Neural progenitor cell (in vitro differentiated cells): ENCODE data around the gene OR2A12. TPM values are rescaled to one million over a fixed set of nuclear protein-coding genes. Genes with fewer than 3 reads are reported as not detected.

Experiments
- DNase-seq: peaks from one replicate; pipeline ENCODE4 v3.0.0-alpha.2; 2016; ENCODE audit warnings: low spot score
- H2AFZ ChIP-seq: fragments of 200-600 bp; sonication (generic); replicated peaks from 2 replicates; pipeline ENCODE4 v1.6.1; 2016; ENCODE audit warnings: antibody characterized with exemption
- H3F3A ChIP-seq: fragments of 200-600 bp; sonication (generic); 2 replicates; pipeline ENCODE4 v1.6.1; 2016; ENCODE audit warnings: antibody characterized with exemption, low read depth
- H3K27ac ChIP-seq: fragments of 200-600 bp; sonication (generic); 2 replicates; pipeline ENCODE4 v1.5.1; 2016; ENCODE audit warnings: mild to moderate bottlenecking
- H3K27me3 ChIP-seq: fragments of 200-600 bp; sonication (generic); 2 replicates; pipeline ENCODE4 v1.6.1; 2016; ENCODE audit warnings: mild to moderate bottlenecking, moderate library complexity
- H3K36me3 ChIP-seq: fragments of 200-600 bp; sonication (generic); 2 replicates; pipeline ENCODE4 v1.5.1; 2016
- H3K4me1 ChIP-seq: fragments of 200-600 bp; sonication (generic); 2 replicates; pipeline ENCODE4 v1.6.1; 2016; ENCODE audit warnings: mixed run types
- H3K4me2 ChIP-seq: fragments of 200-600 bp; sonication (generic); 2 replicates; pipeline ENCODE4 v1.6.1; 2016
- H3K4me3 ChIP-seq: fragments of 200-600 bp; sonication (generic); 2 replicates; pipeline ENCODE4 v1.5.1; 2016
- H3K79me2 ChIP-seq: fragments of 200-600 bp; sonication (generic); 2 replicates; pipeline ENCODE4 v1.6.1; 2016; ENCODE audit warnings: low read depth
- H3K9ac ChIP-seq: fragments of 200-600 bp; sonication (generic); 2 replicates; pipeline ENCODE4 v1.6.1; 2016
- H3K9me3 ChIP-seq: fragments of 200-600 bp; sonication (generic); 2 replicates; pipeline ENCODE4 v1.5.1; 2016; ENCODE audit warnings: low read depth
- H4K20me1 ChIP-seq: fragments of 200-600 bp; sonication (generic); 2 replicates; pipeline ENCODE4 v1.6.1; 2016; ENCODE audit warnings: low read depth
- H3K27ac Mint-ChIP-seq: 3 replicates; pipeline ENCODE4 v1.8.0; 2021; ENCODE audit warnings: mixed read lengths
- H3K27me3 Mint-ChIP-seq: 2 replicates; pipeline ENCODE4 v1.8.0; 2022; ENCODE audit warnings: low read depth, mild to moderate bottlenecking, inconsistent platforms, moderate library complexity, mixed read lengths; ENCODE audit not compliant: insufficient read depth
- H3K36me3 Mint-ChIP-seq: 3 replicates; pipeline ENCODE4 v1.8.0; 2021; ENCODE audit warnings: mixed read lengths
- H3K4me1 Mint-ChIP-seq: 3 replicates; pipeline ENCODE4 v1.8.0; 2021; ENCODE audit warnings: mixed read lengths
- H3K4me3 Mint-ChIP-seq: 3 replicates; pipeline ENCODE4 v1.8.0; 2021; ENCODE audit warnings: mild to moderate bottlenecking, moderate library complexity, mixed read lengths
- H3K9me3 Mint-ChIP-seq: 3 replicates; pipeline ENCODE4 v1.8.0; 2020; ENCODE audit warnings: mixed read lengths
- EZH2 ChIP-seq: fragments of 200-600 bp; sonication (generic); IDR thresholded peaks from 2 replicates; pipeline ENCODE4 v1.6.1; 2017; ENCODE audit warnings: antibody characterized with exemption, mild to moderate bottlenecking, moderate library complexity
- EZH2phosphoT487 ChIP-seq: fragments of 200-600 bp; sonication (generic); IDR thresholded peaks from 2 replicates; pipeline ENCODE4 v1.6.1; 2017; ENCODE audit warnings: antibody characterized with exemption
- small RNA-seq: library from RNA; depleted of rRNA; stranded (forward); fragments of <200 nt; gene quantifications from one replicate; pipeline ENCODE3, GENCODE V24; 2015
- total RNA-seq: library from RNA; depleted of rRNA; stranded (reverse); fragments of >200 nt; gene quantifications from 2 replicates; pipeline ENCODE4 v1.2.3, GENCODE V29; 2015; ENCODE audit warnings: low replicate concordance
- TF ChIP-seq, protein P1 (sequence below): fragments of 200-600 bp; sonication (generic); IDR thresholded peaks from 2 replicates; pipeline ENCODE4 v1.5.1; 2017; ENCODE audit warnings: antibody characterized with exemption, mild to moderate bottlenecking

OR2A12 gene
- total RNA-seq, 1 donor from 2014 or later = not detected

DNA sequence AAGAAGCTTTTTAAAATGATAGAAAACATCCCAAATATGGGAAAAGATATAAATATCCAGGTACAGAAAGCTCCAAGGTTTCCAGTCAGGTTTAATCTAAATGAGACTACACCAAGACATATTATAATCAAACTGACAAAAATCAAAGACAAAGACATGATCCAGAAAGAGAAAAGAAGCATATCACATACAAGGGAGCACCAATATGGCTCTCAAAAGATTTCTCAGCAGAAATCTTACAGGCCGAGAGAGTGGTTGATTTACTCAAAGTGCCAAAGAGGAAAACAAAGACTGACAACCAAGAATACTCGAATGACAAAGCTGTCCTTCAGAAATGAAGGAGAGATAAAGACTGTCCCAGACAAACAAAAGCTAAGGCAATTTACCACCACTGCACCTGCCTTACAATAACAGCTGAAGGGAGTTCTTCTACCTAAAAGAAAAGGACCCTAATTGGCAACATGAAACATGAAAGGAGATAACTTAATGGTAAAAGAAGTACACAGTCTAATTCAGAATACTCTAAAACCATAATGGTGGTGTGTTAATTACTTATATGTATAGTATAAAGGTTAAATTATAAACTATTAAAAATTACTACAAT lies 62.2 kb downstream of the OR2A12 start:
- Mint-ChIP-seq H3K9me3 (peaks cover 9% of the 10 kb centered on the region), H3K36me3 (no peaks in the 10 kb centered on the region), H3K27me3 (no peaks in the 10 kb centered on the region), H3K4me1 (no peaks in the 10 kb centered on the region), H3K27ac (no peak overlapping the region), H3K4me3 (no peak overlapping the region)
- Histone ChIP-seq H4K20me1 (no peaks in the 10 kb centered on the region), H3K9ac (no peak overlapping the region), H2AFZ (no peak overlapping the region), H3K27ac (no peak overlapping the region), H3K4me1 (no peaks in the 10 kb centered on the region), H3F3A (no peaks in the 10 kb centered on the region), H3K27me3 (no peaks in the 10 kb centered on the region), H3K4me3 (no peak overlapping the region), H3K9me3 (peaks cover 12% of the 10 kb centered on the region), H3K79me2 (no peaks in the 10 kb centered on the region), H3K4me2 (no peak overlapping the region), H3K36me3 (no peaks in the 10 kb centered on the region)
- DNase-seq = no peak
- TF ChIP-seq EZH2 (no peak), EZH2phosphoT487 (no peak)
- TF ChIP-seq, protein P1, sequence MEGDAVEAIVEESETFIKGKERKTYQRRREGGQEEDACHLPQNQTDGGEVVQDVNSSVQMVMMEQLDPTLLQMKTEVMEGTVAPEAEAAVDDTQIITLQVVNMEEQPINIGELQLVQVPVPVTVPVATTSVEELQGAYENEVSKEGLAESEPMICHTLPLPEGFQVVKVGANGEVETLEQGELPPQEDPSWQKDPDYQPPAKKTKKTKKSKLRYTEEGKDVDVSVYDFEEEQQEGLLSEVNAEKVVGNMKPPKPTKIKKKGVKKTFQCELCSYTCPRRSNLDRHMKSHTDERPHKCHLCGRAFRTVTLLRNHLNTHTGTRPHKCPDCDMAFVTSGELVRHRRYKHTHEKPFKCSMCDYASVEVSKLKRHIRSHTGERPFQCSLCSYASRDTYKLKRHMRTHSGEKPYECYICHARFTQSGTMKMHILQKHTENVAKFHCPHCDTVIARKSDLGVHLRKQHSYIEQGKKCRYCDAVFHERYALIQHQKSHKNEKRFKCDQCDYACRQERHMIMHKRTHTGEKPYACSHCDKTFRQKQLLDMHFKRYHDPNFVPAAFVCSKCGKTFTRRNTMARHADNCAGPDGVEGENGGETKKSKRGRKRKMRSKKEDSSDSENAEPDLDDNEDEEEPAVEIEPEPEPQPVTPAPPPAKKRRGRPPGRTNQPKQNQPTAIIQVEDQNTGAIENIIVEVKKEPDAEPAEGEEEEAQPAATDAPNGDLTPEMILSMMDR = no peak

Small RNAs within 50 kb of the gene (small RNA-seq; reads per million reads assigned to genes)
- not detected for gene OR2A41P

Other genes starting within 250 kb of the OR2A12 start
- gene TCAF1, start 184.1 kb upstream of the OR2A12 start, total RNA-seq = 71.0 and 89.6 TPM in 2 replicates
- not detected in 2 replicates for gene OR2F2, start 151.0 kb upstream of the OR2A12 start, total RNA-seq
- gene OR2F1, start 131.4 kb upstream of the OR2A12 start, total RNA-seq = not detected in 2 replicates
- not detected in 2 replicates for gene OR6B1, start 86.0 kb upstream of the OR2A12 start, total RNA-seq
- not detected in 2 replicates for gene OR2A5, start 37.3 kb upstream of the OR2A12 start, total RNA-seq
- not detected in 2 replicates for gene OR2A25, start 16.5 kb upstream of the OR2A12 start, total RNA-seq
- not detected in 2 replicates for gene OR2A2, start 23.3 kb downstream of the OR2A12 start, total RNA-seq
- gene OR2A14, start 36.9 kb downstream of the OR2A12 start, total RNA-seq = not detected in 2 replicates
- 0.43 and 1.1 TPM in 2 replicates for gene CTAGE4, start 97.2 kb downstream of the OR2A12 start, total RNA-seq
- 0.97 and 2.1 TPM in 2 replicates for gene ARHGEF35, start 109.6 kb downstream of the OR2A12 start, total RNA-seq
- gene OR2A42, start 153.3 kb downstream of the OR2A12 start, total RNA-seq = 0.15 TPM in 1 of 2 replicates, not detected in the other
- 0.15 and 0.74 TPM in 2 replicates for gene OR2A7, start 178.5 kb downstream of the OR2A12 start, total RNA-seq
- gene CTAGE8, start 183.0 kb downstream of the OR2A12 start, total RNA-seq = 0.50 and 1.8 TPM in 2 replicates
- not detected in 2 replicates for gene OR2A1, start 226.1 kb downstream of the OR2A12 start, total RNA-seq